GM19438 (cell line): ENCODE measurements around the gene SREBF1.

ENCODE experiments used
- ATAC-seq: cut with Tn5 transposase; IDR thresholded peaks from one replicate; pipeline ENCODE4 v1.9.1; 2021; ENCODE audit warnings: low read depth; ENCODE audit not compliant: unreplicated experiment

Gene SREBF1

GRCh38 chr17:17798573-17799255 is 38.1 kb downstream of the SREBF1 start:
- no peak for ATAC-seq

GRCh38 chr17:17798010-17798556 is 38.7 kb downstream of the SREBF1 start:
- ATAC-seq: no peak

GRCh38 chr17:17797119-17797809 is 39.5 kb downstream of the SREBF1 start:
- ATAC-seq: no peak

DNA sequence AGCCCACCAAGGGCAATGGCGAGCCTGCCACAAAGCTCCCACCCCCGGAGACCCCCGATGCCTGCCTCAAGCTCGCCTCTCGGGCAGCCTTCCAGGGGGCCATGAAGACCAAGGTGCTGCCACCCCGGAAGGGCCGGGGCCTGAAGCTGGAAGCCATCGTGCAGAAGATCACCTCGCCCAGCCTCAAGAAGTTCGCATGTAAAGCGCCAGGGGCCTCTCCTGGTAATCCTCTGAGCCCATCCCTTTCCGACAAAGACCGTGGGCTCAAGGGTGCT is 40.1 kb downstream of the SREBF1 start:
- no peak for ATAC-seq

DNA sequence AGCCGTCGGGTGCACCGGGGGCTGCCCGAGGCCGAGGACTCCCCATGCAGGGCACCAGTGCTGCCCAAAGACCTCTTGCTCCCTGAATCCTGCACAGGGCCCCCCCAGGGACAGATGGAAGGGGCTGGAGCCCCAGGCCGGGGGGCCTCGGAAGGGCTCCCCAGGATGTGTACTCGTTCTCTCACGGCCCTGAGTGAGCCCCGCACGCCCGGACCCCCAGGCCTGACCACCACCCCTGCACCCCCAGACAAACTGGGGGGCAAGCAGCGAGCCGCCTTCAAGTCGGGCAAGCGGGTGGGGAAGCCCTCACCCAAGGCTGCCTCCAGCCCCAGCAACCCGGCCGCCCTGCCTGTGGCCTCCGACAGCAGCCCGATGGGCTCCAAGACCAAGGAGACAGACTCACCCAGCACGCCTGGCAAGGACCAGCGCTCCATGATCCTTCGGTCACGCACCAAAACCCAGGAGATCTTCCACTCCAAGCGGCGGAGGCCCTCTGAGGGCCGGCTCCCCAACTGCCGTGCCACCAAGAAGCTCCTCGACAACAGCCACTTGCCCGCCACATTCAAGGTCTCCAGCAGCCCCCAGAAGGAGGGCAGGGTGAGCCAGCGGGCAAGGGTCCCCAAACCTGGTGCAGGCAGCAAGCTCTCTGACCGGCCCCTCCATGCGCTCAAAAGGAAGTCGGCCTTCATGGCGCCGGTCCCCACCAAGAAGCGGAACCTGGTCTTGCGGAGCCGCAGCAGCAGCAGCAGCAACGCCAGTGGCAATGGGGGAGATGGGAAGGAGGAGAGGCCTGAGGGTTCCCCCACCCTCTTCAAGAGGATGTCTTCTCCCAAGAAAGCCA is 40.6 kb downstream of the SREBF1 start:
- no peak for ATAC-seq

DNA sequence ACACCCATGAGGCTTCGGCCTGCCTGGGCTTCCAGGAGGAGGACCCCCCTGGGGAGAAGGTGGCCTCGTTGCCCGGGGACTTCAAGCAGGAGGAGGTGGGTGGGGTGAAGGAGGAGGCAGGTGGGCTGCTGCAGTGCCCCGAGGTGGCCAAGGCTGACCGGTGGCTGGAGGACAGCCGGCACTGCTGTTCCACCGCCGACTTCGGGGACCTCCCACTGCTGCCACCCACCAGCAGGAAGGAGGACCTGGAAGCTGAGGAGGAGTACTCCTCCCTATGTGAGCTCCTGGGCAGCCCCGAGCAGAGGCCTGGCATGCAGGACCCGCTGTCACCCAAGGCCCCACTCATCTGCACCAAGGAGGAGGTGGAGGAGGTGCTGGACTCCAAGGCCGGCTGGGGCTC is 41.5 kb downstream of the SREBF1 start:
- ATAC-seq: no peak

DNA sequence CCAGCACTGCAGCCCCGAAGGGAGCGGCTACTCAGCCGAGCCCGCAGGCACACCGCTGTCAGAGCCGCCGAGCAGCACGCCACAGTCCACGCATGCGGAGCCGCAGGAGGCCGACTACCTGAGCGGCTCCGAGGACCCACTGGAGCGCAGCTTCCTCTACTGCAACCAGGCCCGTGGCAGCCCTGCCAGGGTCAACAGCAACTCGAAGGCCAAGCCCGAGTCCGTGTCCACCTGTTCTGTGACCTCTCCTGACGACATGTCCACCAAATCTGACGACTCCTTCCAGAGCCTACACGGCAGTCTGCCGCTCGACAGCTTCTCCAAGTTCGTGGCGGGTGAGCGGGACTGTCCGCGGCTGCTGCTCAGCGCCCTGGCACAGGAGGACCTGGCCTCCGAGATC is 42.4 kb downstream of the SREBF1 start:
- ATAC-seq: no peak

DNA sequence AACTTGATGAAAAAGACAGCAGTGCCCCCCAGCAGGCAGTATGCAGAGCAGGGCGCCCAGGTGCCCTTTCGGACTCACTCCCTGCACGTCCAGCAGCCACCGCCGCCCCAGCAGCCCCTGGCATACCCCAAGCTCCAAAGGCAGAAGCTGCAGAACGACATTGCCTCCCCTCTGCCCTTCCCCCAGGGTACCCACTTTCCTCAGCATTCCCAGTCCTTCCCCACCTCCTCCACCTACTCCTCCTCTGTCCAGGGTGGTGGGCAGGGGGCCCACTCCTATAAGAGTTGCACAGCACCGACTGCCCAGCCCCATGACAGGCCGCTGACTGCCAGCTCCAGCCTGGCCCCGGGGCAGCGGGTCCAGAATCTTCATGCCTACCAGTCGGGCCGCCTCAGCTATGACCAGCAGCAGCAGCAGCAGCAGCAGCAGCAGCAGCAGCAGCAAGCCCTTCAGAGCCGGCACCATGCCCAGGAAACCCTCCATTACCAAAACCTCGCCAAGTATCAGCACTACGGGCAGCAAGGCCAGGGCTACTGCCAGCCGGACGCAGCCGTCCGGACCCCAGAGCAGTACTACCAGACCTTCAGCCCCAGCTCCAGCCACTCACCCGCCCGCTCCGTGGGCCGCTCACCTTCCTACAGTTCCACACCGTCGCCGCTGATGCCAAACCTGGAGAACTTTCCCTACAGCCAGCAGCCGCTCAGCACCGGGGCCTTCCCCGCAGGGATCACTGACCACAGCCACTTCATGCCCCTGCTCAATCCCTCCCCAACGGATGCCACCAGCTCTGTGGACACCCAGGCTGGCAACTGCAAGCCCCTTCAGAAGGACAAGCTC is 43.2 kb downstream of the SREBF1 start:
- no peak for ATAC-seq

- ATAC-seq: peak; percentile 56
Observed at GRCh38 chr17:17792551-17793377, 44.0 kb downstream of the SREBF1 start.

DNA sequence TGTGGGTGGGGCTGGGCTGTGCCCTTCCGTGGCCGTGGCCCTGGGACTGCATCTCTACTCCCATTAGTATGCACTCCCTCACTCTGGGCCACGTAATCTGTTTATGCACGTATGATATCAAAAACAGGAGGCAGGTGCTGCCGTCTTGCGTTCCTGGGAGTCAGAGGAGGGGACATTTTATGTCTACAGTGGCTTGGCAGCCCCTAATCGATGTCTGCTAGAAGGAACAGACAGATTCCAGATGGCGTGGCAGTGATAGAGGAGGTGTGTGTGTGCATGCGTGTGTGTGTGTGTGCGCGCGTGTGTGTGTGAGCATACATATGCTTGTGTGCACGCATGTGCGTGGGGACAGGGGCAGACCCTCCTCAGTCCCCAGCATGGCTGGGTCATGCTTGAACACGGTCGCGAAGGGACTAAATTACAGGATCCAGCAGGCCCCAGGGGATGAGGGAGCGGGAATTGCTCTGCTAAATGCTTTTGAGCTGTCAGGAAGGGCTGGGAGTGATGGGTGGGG is 44.7 kb downstream of the SREBF1 start:
- ATAC-seq: no peak

DNA sequence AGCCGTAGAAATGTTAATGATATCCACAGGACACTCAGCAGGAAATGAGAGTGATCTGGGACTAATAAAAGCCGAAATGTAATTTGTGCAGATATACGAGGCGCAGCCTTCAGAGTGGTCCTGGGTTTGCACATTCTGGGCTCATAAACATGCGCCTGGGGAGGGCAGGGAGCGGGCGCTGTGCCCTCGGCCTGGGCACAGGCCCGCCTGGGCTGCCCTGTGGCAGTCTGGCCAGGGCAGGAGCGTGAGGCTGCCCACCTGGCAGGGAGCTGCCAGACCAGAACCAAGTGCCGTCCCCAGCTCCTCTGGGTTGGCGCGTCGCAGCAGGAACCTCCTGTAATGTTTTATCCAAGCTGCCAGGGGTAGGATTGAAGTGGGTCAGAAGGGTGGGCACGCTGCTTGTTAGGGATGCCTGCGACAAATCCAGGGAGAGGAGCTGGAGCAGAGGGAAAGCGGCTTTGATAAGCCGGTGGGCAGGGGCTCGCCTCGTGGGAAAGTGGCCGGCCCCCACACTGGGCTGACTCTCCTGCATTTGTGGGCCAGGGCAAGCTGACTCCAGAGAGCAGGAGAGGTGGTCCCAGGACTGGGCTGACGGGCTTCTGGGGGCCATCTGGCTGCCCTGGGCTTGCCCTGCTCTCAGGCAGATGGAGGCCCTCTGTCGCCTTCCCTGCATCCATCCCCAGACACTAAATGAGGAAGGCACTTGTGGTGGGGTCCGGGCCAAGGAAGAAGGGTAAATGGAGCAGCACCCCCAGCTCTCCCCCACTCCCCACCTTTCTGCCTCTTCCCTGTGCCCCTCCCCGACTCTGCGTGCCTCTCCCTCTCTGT is 45.9 kb downstream of the SREBF1 start:
- no peak for ATAC-seq

- ATAC-seq: no peak
Observed at GRCh38 chr17:17789828-17790636, 46.8 kb downstream of the SREBF1 start.

DNA sequence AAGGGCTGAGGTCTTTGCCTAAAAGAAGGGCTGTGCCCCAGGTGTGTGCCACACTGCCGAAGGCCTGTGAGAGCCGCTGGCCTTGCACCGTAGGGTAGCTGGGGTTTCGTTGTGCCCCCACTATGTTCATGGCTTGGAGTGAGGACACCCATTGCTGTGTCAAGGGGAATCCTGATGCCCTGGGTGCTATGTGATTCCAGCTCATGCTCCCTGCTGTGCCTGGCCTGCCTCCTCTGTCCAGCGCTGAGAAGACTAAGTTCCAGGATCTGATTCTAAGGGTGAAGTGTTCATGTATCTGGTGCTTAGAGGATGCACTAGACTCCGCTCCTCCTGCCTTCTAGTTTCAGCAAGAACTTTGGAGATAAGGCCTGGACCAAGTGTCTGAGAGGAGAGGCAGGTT is 47.4 kb downstream of the SREBF1 start:
- no peak for ATAC-seq

- no peak for ATAC-seq
Observed at GRCh38 chr17:17788967-17789366, 47.8 kb downstream of the SREBF1 start.

GRCh38 chr17:17787568-17787967 is 49.2 kb downstream of the SREBF1 start:
- ATAC-seq: no peak

GRCh38 chr17:17786998-17787397 is 49.8 kb downstream of the SREBF1 start:
- ATAC-seq: no peak

- no peak for ATAC-seq
Observed at GRCh38 chr17:17785407-17785806, 51.4 kb downstream of the SREBF1 start.
